Transverse colon (tissue), 4 donors: ENCODE results near the gene EME2.

Experiments
- POLR2AphosphoS5 ChIP-seq, 3 donors: sonication (generic); formaldehyde crosslinking; IDR thresholded peaks; one replicate each; pipeline ENCODE4 v1.6.1; 2016; ENCODE audit warnings: antibody characterized with exemption in 3 of 3
- TF ChIP-seq, protein P1 (sequence below), 5 experiments: fragments of 200-600 bp in 3 of 5; fragments of 450-650 bp in 2 of 5; sonication (generic) in 3 of 5; IDR thresholded peaks; 1 replicate in 2 of 5; 2 replicates in 3 of 5; pipeline ENCODE4 v1.5.1; 2016 to 2017; ENCODE audit warnings: antibody characterized with exemption in 5 of 5, inconsistent platforms in 3 of 5, mild to moderate bottlenecking in 2 of 5, moderate library complexity in 1 of 5

DNA sequence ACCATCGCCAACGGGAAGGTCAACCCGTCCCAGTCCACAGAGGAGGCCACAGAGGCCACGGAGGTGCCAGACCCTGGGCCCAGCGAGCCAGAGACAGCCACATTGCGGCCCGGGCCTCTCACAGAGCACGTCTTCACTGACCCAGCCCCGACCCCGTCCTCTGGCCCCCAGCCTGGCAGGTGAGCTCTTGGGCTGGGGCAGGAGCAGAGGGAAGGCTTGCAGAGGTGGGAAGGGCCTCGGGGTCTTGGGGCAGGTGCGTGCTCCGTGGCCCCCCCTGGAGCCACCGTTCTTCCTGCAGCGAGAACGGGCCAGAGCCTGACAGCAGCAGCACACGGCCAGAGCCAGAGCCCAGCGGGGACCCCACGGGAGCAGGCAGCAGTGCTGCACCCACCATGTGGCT lies 6.4 kb upstream of the EME2 start:
- TF ChIP-seq, protein P1, sequence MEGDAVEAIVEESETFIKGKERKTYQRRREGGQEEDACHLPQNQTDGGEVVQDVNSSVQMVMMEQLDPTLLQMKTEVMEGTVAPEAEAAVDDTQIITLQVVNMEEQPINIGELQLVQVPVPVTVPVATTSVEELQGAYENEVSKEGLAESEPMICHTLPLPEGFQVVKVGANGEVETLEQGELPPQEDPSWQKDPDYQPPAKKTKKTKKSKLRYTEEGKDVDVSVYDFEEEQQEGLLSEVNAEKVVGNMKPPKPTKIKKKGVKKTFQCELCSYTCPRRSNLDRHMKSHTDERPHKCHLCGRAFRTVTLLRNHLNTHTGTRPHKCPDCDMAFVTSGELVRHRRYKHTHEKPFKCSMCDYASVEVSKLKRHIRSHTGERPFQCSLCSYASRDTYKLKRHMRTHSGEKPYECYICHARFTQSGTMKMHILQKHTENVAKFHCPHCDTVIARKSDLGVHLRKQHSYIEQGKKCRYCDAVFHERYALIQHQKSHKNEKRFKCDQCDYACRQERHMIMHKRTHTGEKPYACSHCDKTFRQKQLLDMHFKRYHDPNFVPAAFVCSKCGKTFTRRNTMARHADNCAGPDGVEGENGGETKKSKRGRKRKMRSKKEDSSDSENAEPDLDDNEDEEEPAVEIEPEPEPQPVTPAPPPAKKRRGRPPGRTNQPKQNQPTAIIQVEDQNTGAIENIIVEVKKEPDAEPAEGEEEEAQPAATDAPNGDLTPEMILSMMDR (IDR thresholded peaks at IDR 0.05), result no peak
- TF ChIP-seq POLR2AphosphoS5 (IDR thresholded peaks at IDR 0.05), result no peak
